ENCODE results near the gene ZCWPW1. TPM values are rescaled to one million over a fixed set of nuclear protein-coding genes. Genes with fewer than 3 reads are reported as not detected.
"Not testable (repeated sequence)": the region's sequence is repeated elsewhere in the genome, so short reads cannot be mapped to it uniquely, and the experiment has no call there.

Gene ZCWPW1
- total RNA-seq, 1 donor from 2014 or later = 1.8 TPM

DNA sequence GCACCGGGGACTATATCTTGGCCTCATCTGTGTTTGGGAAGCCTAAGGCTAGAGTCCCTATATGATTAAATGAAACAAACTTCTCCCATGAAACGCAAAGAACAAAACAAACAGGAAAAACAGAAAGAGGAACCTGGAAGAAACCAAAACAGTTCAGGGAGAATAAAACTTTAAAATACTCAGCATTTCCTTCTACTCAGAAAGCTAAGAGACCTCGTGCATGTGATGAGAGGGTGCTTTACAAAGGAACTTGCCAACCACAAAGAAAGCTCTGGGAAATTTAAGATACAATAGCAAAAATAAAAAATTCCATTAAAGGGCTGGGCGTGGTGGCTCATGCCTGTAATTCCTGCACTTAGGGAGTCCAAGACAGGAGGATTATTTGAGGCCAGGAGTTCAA, 48.3 kb downstream of the ZCWPW1 start:
- no peak for DNase-seq (ENCODE audit: low read depth, low spot score)
- H3K27me3 Mint-ChIP-seq (ENCODE audit: low read depth) = no peaks in the 10 kb centered on the region
- H3K4me1 Mint-ChIP-seq = no peaks in the 10 kb centered on the region
- H3K36me3 Mint-ChIP-seq (ENCODE audit: low read depth) = no peaks in the 10 kb centered on the region
- TF ChIP-seq, protein P1, sequence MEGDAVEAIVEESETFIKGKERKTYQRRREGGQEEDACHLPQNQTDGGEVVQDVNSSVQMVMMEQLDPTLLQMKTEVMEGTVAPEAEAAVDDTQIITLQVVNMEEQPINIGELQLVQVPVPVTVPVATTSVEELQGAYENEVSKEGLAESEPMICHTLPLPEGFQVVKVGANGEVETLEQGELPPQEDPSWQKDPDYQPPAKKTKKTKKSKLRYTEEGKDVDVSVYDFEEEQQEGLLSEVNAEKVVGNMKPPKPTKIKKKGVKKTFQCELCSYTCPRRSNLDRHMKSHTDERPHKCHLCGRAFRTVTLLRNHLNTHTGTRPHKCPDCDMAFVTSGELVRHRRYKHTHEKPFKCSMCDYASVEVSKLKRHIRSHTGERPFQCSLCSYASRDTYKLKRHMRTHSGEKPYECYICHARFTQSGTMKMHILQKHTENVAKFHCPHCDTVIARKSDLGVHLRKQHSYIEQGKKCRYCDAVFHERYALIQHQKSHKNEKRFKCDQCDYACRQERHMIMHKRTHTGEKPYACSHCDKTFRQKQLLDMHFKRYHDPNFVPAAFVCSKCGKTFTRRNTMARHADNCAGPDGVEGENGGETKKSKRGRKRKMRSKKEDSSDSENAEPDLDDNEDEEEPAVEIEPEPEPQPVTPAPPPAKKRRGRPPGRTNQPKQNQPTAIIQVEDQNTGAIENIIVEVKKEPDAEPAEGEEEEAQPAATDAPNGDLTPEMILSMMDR (conservative IDR thresholded peaks at IDR 0.05) = no peak
- no peak overlapping the region for H3K4me3 Mint-ChIP-seq
- no peaks in the 10 kb centered on the region for H3K9me3 Mint-ChIP-seq
- no peak overlapping the region for H3K27ac Mint-ChIP-seq (ENCODE audit: unreplicated experiment)

DNA sequence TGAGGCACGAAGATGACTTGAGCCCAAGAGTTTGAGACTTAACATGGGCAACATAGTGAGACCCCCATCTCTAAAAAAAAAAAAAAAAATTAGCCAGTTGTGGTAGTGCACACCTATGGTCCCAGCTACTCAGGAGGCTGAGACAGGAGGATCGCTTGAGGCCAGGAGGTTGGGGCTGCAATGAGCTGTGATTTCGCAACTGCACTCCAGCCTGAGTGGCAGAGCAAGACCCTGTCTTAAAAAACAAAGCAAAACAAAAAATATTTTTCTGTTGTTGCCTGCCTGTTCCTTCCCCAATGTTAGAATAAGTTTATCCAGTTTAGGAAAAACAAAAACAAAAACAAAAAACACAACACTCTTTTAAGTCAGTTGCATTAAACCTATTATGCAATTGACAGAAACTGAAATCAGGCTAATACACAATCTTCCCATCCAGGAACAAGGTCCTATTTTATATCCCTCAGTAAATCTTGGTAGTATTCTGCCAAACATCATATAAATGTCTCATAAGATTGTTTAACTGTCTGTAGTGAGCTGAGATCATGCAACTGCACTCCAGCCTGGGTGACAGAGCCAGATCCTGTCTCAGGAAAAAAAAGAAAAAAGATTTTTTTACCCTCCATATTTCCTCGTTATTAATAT, 50.3 kb downstream of the ZCWPW1 start:
- DNase-seq (ENCODE audit: low read depth, low spot score) = no peak
- Mint-ChIP-seq H3K36me3 (ENCODE audit: low read depth) (no peaks in the 10 kb centered on the region), H3K4me1 (no peaks in the 10 kb centered on the region), H3K9me3 (no peaks in the 10 kb centered on the region), H3K27me3 (ENCODE audit: low read depth) (no peaks in the 10 kb centered on the region), H3K27ac (ENCODE audit: unreplicated experiment) (no peak overlapping the region), H3K4me3 (no peak overlapping the region)
- TF ChIP-seq, protein P1 (conservative IDR thresholded peaks at IDR 0.05) = no peak

DNA sequence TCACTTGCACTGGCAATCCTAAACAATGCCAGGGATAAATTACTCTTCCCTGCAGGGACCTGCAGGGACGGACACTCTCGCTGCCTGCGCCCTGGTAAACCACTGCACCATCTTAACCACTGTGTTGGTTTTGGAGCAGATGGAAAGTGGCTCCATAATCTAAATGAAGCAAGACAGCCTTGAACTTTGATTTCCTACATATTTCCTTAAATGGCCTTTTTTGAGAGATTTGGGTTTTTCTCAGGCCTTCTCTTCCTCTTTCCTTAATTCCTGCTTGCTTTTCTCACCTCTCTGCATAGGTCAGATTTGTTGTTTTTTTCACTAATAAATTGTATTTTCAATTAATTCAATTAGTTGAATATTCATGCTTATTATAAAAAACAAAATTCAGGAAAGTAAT, 52.4 kb downstream of the ZCWPW1 start:
- H3K9me3 Mint-ChIP-seq = no peaks in the 10 kb centered on the region
- H3K4me1 Mint-ChIP-seq = peaks cover 3% of the 10 kb centered on the region
- no peaks in the 10 kb centered on the region for H3K27me3 Mint-ChIP-seq (ENCODE audit: low read depth)
- no peaks in the 10 kb centered on the region for H3K36me3 Mint-ChIP-seq (ENCODE audit: low read depth)
- no peak overlapping the region for H3K27ac Mint-ChIP-seq (ENCODE audit: unreplicated experiment)
- DNase-seq (ENCODE audit: low read depth, low spot score) = no peak
- TF ChIP-seq, protein P1 (conservative IDR thresholded peaks at IDR 0.05) = no peak
- H3K4me3 Mint-ChIP-seq = no peak overlapping the region

DNA sequence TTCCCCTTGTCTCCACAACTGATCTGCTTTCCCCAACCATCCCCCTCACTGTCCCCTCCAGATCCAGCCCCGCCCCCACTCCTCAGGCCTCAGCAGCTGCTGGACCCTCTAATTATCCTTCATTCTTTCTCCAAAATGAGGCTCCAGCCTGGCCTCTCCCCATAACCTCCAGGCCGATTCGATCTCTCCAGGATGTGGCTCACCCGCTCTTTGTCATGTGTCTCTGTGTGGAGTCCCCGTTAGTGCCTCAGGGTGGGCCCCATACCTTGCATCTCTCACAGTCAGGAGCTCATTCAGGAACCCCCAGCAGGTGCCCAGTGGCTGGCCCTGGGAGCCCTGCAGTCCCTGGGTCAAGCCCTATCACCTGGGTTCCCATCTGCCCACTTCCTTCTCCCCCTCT, 53.9 kb downstream of the ZCWPW1 start:
- Mint-ChIP-seq H3K36me3 (ENCODE audit: low read depth) (no peaks in the 10 kb centered on the region), H3K4me1 (peaks cover 11% of the 10 kb centered on the region), H3K27me3 (ENCODE audit: low read depth) (peaks cover 2% of the 10 kb centered on the region), H3K9me3 (no peaks in the 10 kb centered on the region), H3K27ac (ENCODE audit: unreplicated experiment) (no peak overlapping the region), H3K4me3 (no peak overlapping the region)
- TF ChIP-seq, protein P1 (conservative IDR thresholded peaks at IDR 0.05) = no peak
- DNase-seq (ENCODE audit: low read depth, low spot score) = no peak

DNA sequence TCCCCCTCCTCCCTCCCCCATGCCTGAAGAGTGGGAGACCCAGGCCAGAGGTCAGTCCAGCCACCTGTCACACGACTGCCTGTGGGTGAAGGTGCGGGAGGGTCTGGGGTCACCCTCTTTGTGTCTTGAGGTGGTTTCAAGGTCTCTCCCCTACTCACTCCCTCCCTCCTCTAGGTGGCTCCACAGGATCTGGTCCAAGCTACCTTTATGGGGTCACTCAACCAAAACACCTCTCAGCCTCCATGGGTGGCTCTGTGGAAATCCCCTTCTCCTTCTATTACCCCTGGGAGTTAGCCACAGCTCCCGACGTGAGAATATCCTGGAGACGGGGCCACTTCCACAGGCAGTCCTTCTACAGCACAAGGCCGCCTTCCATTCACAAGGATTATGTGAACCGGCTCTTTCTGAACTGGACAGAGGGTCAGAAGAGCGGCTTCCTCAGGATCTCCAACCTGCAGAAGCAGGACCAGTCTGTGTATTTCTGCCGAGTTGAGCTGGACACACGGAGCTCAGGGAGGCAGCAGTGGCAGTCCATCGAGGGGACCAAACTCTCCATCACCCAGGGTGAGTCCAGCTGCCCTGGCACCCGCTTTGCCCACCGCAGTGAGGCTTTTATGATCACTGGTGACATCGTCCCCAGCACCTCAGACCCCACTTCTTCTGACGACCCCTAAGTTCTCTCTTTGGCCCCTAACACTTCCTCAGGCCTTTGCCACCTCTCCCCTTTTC, 54.5 kb downstream of the ZCWPW1 start:
- DNase-seq (ENCODE audit: low read depth, low spot score); H3K9me3 Mint-ChIP-seq; H3K27ac Mint-ChIP-seq (ENCODE audit: unreplicated experiment); H3K27me3 Mint-ChIP-seq (ENCODE audit: low read depth); H3K4me3 Mint-ChIP-seq; H3K36me3 Mint-ChIP-seq (ENCODE audit: low read depth): not testable (repeated sequence)
- peaks cover 11% of the 10 kb centered on the region for H3K4me1 Mint-ChIP-seq

DNA sequence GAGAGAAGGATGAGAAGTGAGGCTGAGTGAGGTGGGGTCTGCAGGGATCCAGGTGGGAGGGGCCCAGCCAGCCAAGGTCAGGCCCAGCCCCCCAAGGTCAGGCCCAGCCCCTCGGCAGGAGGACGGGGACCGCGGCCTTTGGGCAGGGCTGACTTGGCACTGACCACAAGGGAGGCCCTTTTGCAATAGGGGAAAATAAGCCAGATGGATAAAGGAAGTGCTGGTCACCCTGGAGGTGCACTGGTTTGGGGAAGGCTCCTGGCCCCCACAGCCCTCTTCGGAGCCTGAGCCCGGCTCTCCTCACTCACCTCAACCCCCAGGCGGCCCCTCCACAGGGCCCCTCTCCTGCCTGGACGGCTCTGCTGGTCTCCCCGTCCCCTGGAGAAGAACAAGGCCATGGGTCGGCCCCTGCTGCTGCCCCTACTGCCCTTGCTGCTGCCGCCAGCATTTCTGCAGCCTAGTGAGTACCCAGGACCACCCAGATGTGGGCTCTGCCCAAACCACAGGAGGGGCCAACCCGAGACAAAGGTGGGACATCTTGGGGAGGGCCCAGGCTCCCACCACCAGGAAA, 55.2 kb downstream of the ZCWPW1 start, which contains the start of gene PILRA:
Gene PILRA (plus strand): TSS at position 227 of the 571 bp plus-strand sequence. CDS start 170 bp downstream, at position 397.
- Mint-ChIP-seq H3K27me3 (ENCODE audit: low read depth) (peaks cover 2% of the 10 kb centered on the region), H3K4me3 (no peak within 1 kb of the TSS), H3K36me3 (ENCODE audit: low read depth) (no peaks in the 10 kb centered on the region), H3K9me3 (no peaks in the 10 kb centered on the region), H3K4me1 (peaks cover 11% of the 10 kb centered on the region), H3K27ac (ENCODE audit: unreplicated experiment) (no peak within 1 kb of the TSS)
- DNase-seq (ENCODE audit: low read depth, low spot score) = no peak
- TF ChIP-seq, protein P1 (conservative IDR thresholded peaks at IDR 0.05) = no peak

All from neural crest cell (in vitro differentiated cells).